Lung (tissue), 12 donors: ENCODE measurements around the gene PTPRN2. TPM values are rescaled to one million over a fixed set of nuclear protein-coding genes. Genes with fewer than 3 reads are reported as not detected.
A peak's percentile ranks its signal among the peaks of the same experiment; 100 is the strongest.

Experiments
- ATAC-seq: fragments of 200-7000 bp; cut with Tn5 transposase; one replicate; pipeline ENCODE4 v1.9.1; 2020; ENCODE audit warnings: moderate number of reproducible peaks; ENCODE audit not compliant: insufficient read depth, low FRiP score
- DNase-seq, 3 donors: peaks; one replicate each; pipeline ENCODE4 v3.0.0-alpha.2; 2013 to 2017
- H3K27ac ChIP-seq, 2 donors: one replicate each; pipeline ENCODE4 v1.5.1; 2013; ENCODE audit warnings: mild to moderate bottlenecking in 2 of 2, moderate library complexity in 2 of 2, control low read depth in 1 of 2, inconsistent platforms in 1 of 2, low read depth in 1 of 2, low read length in 1 of 2
- H3K27me3 ChIP-seq, 3 donors: one replicate each; pipeline ENCODE4 v1.5.1; 2013; ENCODE audit warnings: low read length in 2 of 3; ENCODE audit not compliant: control insufficient read depth in 3 of 3, insufficient read depth in 3 of 3
- H3K36me3 ChIP-seq, 4 donors: one replicate each; pipeline ENCODE4 v1.5.1; 2013; ENCODE audit warnings: low read length in 4 of 4, mild to moderate bottlenecking in 1 of 4, moderate library complexity in 1 of 4; ENCODE audit not compliant: control insufficient read depth in 4 of 4, insufficient read depth in 4 of 4
- H3K4me1 ChIP-seq, 5 donors: one replicate each; pipeline ENCODE4 v1.5.1; 2013; ENCODE audit warnings: low read length in 5 of 5, mild to moderate bottlenecking in 2 of 5, moderate library complexity in 1 of 5; ENCODE audit not compliant: control insufficient read depth in 5 of 5, insufficient read depth in 5 of 5
- H3K4me3 ChIP-seq: one replicate; pipeline ENCODE4 v1.5.1; 2013; ENCODE audit warnings: mild to moderate bottlenecking, control low read depth, moderate library complexity
- H3K9ac ChIP-seq, 2 donors: one replicate each; pipeline ENCODE4 v1.5.1; 2013; ENCODE audit warnings: low read length in 2 of 2, control low read depth in 1 of 2; ENCODE audit not compliant: insufficient read depth in 1 of 2
- H3K9me3 ChIP-seq, 4 donors: one replicate each; pipeline ENCODE4 v1.5.1; 2013; ENCODE audit warnings: low read length in 3 of 4, mild to moderate bottlenecking in 1 of 4, moderate library complexity in 1 of 4; ENCODE audit not compliant: control insufficient read depth in 4 of 4, insufficient read depth in 3 of 4
- WGBS, 2 donors: extraction: QIAGEN DNeasy Blood & Tissue Kit; methylation state at CpG; one replicate each; pipeline ENCODE4 v1.1.7; 2013; 5-methylcytosine and 5-hydroxymethylcytosine counted together
- polyA plus RNA-seq, 2 donors: library from polyadenylated mRNA; stranded (reverse); fragments of 200-250 nt; gene quantifications; one replicate each; pipeline ENCODE4 v1.2.1, GENCODE V29; 2013
- total RNA-seq, 2 donors: library from RNA; depleted of rRNA in 1 of 2; stranded (reverse); fragments of >200 nt in 1 of 2; gene quantifications; one replicate each; pipeline ENCODE4 v1.2.1, GENCODE V29; 2014 to 2021
- TF ChIP-seq, protein P1 (sequence below): IDR thresholded peaks from 2 replicates; pipeline ENCODE4 v1.5.1; 2012; ENCODE audit warnings: mild to moderate bottlenecking; ENCODE audit errors: control extremely low read depth, extremely low read depth
- donor health status: control.
- donor health status: control.
- donor health status: Bipolar disorder and iron deficiency.
- donor health status: healthy.
- donor health status: DM: yes; HTN: yes; CAD: no.

PTPRN2 gene
- total and polyA plus RNA-seq, 4 donors: 2.1 to 7.4 (median 4.4) TPM

- peaks cover 0 to 2% (median 0%) of the 10 kb centered on the region in 4 donors for H3K9me3 ChIP-seq
- no peak overlapping the region for H3K27ac ChIP-seq
- H3K36me3 ChIP-seq: no peaks in the 10 kb centered on the region
- DNase-seq: peak; percentile 27 to 51 (median 50)
- peaks cover 0 to 33% (median 0%) of the 10 kb centered on the region in 5 donors for H3K4me1 ChIP-seq
- 9 to 34% methylated on average over 79 of the region's 79 CpGs for WGBS, 2 donors
- TF ChIP-seq, protein P1, sequence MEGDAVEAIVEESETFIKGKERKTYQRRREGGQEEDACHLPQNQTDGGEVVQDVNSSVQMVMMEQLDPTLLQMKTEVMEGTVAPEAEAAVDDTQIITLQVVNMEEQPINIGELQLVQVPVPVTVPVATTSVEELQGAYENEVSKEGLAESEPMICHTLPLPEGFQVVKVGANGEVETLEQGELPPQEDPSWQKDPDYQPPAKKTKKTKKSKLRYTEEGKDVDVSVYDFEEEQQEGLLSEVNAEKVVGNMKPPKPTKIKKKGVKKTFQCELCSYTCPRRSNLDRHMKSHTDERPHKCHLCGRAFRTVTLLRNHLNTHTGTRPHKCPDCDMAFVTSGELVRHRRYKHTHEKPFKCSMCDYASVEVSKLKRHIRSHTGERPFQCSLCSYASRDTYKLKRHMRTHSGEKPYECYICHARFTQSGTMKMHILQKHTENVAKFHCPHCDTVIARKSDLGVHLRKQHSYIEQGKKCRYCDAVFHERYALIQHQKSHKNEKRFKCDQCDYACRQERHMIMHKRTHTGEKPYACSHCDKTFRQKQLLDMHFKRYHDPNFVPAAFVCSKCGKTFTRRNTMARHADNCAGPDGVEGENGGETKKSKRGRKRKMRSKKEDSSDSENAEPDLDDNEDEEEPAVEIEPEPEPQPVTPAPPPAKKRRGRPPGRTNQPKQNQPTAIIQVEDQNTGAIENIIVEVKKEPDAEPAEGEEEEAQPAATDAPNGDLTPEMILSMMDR: no peak
- H3K9ac ChIP-seq: no peak overlapping the region
- H3K27me3 ChIP-seq: peaks cover 0 to 11% (median 4%) of the 10 kb centered on the region in 3 donors
- H3K4me3 ChIP-seq: peak overlapping the region; percentile 27
- no peak for ATAC-seq
Observed at GRCh38 chr7:157612664-157613561, 974.7 kb downstream of the PTPRN2 start.

DNA sequence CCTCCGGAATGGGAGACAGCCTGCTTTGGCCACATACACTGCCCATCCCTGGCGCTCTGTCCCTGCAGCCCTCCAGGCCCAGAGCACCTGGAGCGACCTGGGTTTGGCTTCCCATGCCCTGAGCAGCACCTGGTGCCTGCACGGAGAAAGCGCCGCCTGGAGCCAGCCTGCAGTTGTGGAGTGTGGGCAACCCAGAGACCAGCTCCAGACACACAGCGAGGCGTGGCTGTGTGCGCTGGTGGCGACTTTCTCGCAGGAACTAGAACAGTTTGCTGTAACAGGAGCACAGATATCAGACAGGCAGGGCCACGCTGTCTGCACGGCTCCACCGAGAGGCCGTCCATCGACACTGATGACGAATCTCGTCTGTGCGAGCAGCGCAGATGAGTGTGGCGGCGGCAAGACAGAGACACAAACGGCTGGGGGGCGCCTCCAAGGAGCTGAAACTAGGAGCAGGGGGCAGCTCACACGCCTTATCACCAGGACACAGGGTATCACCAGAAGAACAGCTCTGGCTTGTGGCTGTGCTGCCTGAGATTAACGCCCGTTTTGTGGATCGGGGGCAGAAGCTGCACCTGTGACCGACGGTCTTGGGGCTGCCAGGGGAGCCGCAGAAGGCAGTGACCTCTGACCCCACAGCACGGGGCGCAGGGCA lies 975.5 kb downstream of the PTPRN2 start:
- 76 to 86% methylated on average over 33 of the region's 33 CpGs for WGBS, 2 donors
- H3K9me3 ChIP-seq: peaks cover 0 to 2% (median 0%) of the 10 kb centered on the region in 4 donors
- H3K4me3 ChIP-seq: no peak overlapping the region
- peaks cover 0 to 11% (median 4%) of the 10 kb centered on the region in 3 donors for H3K27me3 ChIP-seq
- H3K27ac ChIP-seq: no peak overlapping the region
- peaks cover 0 to 33% (median 0%) of the 10 kb centered on the region in 5 donors for H3K4me1 ChIP-seq
- ATAC-seq: no peak
- H3K36me3 ChIP-seq: no peaks in the 10 kb centered on the region
- H3K9ac ChIP-seq: no peak overlapping the region
- TF ChIP-seq, protein P1: no peak
- DNase-seq: no peak

DNA sequence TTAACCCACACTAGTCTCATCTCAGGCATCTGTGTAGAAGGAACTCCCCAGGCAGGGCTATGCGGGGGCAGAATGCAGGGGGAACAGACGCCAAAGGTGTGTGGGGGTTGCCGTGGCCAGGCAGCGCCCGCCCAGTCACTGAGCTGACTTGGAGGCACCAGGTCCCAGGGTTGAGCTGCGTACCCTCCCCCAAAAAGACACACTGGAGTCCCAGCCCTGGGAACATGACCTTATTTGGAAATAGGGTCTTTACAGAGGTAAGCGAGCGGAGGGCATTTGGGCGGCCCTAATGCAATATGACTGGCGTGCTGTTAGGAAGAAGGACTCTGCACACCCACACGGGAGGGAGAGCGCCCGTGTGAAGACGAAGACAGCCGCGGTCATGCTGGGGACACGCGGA lies 976.3 kb downstream of the PTPRN2 start:
- no peak for ATAC-seq
- H3K9ac ChIP-seq: no peak overlapping the region
- H3K9me3 ChIP-seq: peaks cover 0 to 2% (median 0%) of the 10 kb centered on the region in 4 donors
- peaks cover 0 to 11% (median 4%) of the 10 kb centered on the region in 3 donors for H3K27me3 ChIP-seq
- DNase-seq: no peak
- H3K27ac ChIP-seq: no peak overlapping the region
- peaks cover 0 to 31% (median 0%) of the 10 kb centered on the region in 5 donors for H3K4me1 ChIP-seq
- TF ChIP-seq, protein P1: no peak
- WGBS, 2 donors: 94% methylated on average over 18 of the region's 18 CpGs
- H3K36me3 ChIP-seq: no peaks in the 10 kb centered on the region
- H3K4me3 ChIP-seq: no peak overlapping the region
